Smooth muscle cell (in vitro differentiated cells): ENCODE measurements around the gene PUSL1. TPM values are rescaled to one million over a fixed set of nuclear protein-coding genes. Genes with fewer than 3 reads are reported as not detected.

ENCODE experiments used
- DNase-seq: peaks from one replicate; lab custom pipeline; 2025; ENCODE audit not compliant: unreplicated experiment; lab: John Stamatoyannopoulos, UW
- H2AFZ ChIP-seq: fragments of 200-600 bp; sonication (generic); 2 replicates; pipeline ENCODE4 v1.6.0; 2016; ENCODE audit warnings: antibody characterized with exemption, low read depth, mild to moderate bottlenecking
- H3F3A ChIP-seq: fragments of 200-600 bp; sonication (generic); 2 replicates; pipeline ENCODE4 v1.6.0; 2017; ENCODE audit warnings: antibody characterized with exemption, low read depth
- H3K27ac ChIP-seq: fragments of 200-600 bp; sonication (generic); 2 replicates; pipeline ENCODE4 v1.5.1; 2016; ENCODE audit warnings: low read depth, mild to moderate bottlenecking
- H3K27me3 ChIP-seq: fragments of 200-600 bp; sonication (generic); 2 replicates; pipeline ENCODE4 v1.6.1; 2016; ENCODE audit warnings: low read depth, mild to moderate bottlenecking
- H3K36me3 ChIP-seq: fragments of 200-600 bp; sonication (generic); 2 replicates; pipeline ENCODE4 v1.5.1; 2016; ENCODE audit warnings: low read depth
- H3K4me1 ChIP-seq: fragments of 200-600 bp; sonication (generic); 2 replicates; pipeline ENCODE4 v1.5.1; 2016; ENCODE audit warnings: low read depth
- H3K4me2 ChIP-seq: fragments of 200-600 bp; sonication (generic); 2 replicates; pipeline ENCODE4 v1.6.0; 2016; ENCODE audit warnings: mild to moderate bottlenecking
- H3K4me3 ChIP-seq: fragments of 200-600 bp; sonication (generic); 2 replicates; pipeline ENCODE4 v1.5.1; 2016; ENCODE audit warnings: mild to moderate bottlenecking
- H3K79me2 ChIP-seq: fragments of 200-600 bp; sonication (generic); 2 replicates; pipeline ENCODE4 v1.6.0; 2016; ENCODE audit warnings: low read depth, mild to moderate bottlenecking
- H3K9ac ChIP-seq: fragments of 200-600 bp; sonication (generic); 2 replicates; pipeline ENCODE4 v1.6.0; 2016; ENCODE audit warnings: low read depth
- H3K9me3 ChIP-seq: fragments of 200-600 bp; sonication (generic); replicated peaks from 2 replicates; pipeline ENCODE4 v1.5.1; 2016; ENCODE audit warnings: low read depth
- H4K20me1 ChIP-seq: fragments of 200-600 bp; sonication (generic); 2 replicates; pipeline ENCODE4 v1.6.0; 2016; ENCODE audit warnings: low read depth
- WGBS: methylation state at CpG from one replicate; pipeline ENCODE4 v1.1.7; 2016; ENCODE audit warnings: low lambda C conversion rate; 5-methylcytosine and 5-hydroxymethylcytosine counted together
- polyA plus RNA-seq: library from polyadenylated mRNA; unstranded; fragments of >200 nt; fragmentation: Nextera tagmentation; extraction: Ambion mirVana; gene quantifications from 2 replicates; pipeline ENCODE4 v1.2.1, GENCODE V29; 2016
- total RNA-seq: library from RNA; depleted of rRNA; stranded (reverse); fragments of >200 nt; gene quantifications from 2 replicates; pipeline ENCODE4 v1.2.3, GENCODE V29; 2014
- TF ChIP-seq, protein P1 (sequence below): fragments of 200-600 bp; sonication (generic); IDR thresholded peaks from 2 replicates; pipeline ENCODE4 v1.5.1; 2017; ENCODE audit warnings: borderline replicate concordance, mild to moderate bottlenecking, antibody characterized with exemption; ENCODE audit not compliant: insufficient read depth, poor library complexity, severe bottlenecking

PUSL1 gene
- total and polyA plus RNA-seq, 2 experiments from 2014 or later: 16.7 to 31.4 TPM

- Histone ChIP-seq H3K27ac (no peak overlapping the region), H3K4me1 (peaks cover 4% of the 10 kb centered on the region), H3K36me3 (no peaks in the 10 kb centered on the region), H3F3A (no peaks in the 10 kb centered on the region), H2AFZ (no peak overlapping the region), H3K4me2 (no peak overlapping the region), H3K27me3 (no peaks in the 10 kb centered on the region), H3K9me3 (no peaks in the 10 kb centered on the region), H3K79me2 (peaks cover 44% of the 10 kb centered on the region), H4K20me1 (peaks cover 74% of the 10 kb centered on the region), H3K4me3 (no peak overlapping the region), H3K9ac (no peak overlapping the region)
- no peak for DNase-seq
- TF ChIP-seq, protein P1, sequence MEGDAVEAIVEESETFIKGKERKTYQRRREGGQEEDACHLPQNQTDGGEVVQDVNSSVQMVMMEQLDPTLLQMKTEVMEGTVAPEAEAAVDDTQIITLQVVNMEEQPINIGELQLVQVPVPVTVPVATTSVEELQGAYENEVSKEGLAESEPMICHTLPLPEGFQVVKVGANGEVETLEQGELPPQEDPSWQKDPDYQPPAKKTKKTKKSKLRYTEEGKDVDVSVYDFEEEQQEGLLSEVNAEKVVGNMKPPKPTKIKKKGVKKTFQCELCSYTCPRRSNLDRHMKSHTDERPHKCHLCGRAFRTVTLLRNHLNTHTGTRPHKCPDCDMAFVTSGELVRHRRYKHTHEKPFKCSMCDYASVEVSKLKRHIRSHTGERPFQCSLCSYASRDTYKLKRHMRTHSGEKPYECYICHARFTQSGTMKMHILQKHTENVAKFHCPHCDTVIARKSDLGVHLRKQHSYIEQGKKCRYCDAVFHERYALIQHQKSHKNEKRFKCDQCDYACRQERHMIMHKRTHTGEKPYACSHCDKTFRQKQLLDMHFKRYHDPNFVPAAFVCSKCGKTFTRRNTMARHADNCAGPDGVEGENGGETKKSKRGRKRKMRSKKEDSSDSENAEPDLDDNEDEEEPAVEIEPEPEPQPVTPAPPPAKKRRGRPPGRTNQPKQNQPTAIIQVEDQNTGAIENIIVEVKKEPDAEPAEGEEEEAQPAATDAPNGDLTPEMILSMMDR: no peak
- WGBS: 95% methylated on average over 18 of the region's 18 CpGs
These were observed 34.3 kb downstream of the PUSL1 start for GRCh38 chr1:1342584-1343115.

GRCh38 chr1:1343811-1344421 lies 35.5 kb downstream of the PUSL1 start:
- no peaks in the 10 kb centered on the region for H3K9me3 ChIP-seq
- H3K27ac ChIP-seq: peak overlapping the region; percentile 77
- H3F3A ChIP-seq: no peaks in the 10 kb centered on the region
- H3K36me3 ChIP-seq: no peaks in the 10 kb centered on the region
- no peak overlapping the region for H3K4me2 ChIP-seq
- peaks cover 57% of the 10 kb centered on the region for H3K79me2 ChIP-seq
- no peak for DNase-seq
- H3K4me1 ChIP-seq: peaks cover 12% of the 10 kb centered on the region
- H3K27me3 ChIP-seq: no peaks in the 10 kb centered on the region
- 91% methylated on average over 24 of the region's 24 CpGs for WGBS
- TF ChIP-seq, protein P1: no peak
- H3K9ac ChIP-seq: peak overlapping the region; percentile 43
- no peak overlapping the region for H2AFZ ChIP-seq
- H3K4me3 ChIP-seq: no peak overlapping the region
- peaks cover 83% of the 10 kb centered on the region for H4K20me1 ChIP-seq

DNA sequence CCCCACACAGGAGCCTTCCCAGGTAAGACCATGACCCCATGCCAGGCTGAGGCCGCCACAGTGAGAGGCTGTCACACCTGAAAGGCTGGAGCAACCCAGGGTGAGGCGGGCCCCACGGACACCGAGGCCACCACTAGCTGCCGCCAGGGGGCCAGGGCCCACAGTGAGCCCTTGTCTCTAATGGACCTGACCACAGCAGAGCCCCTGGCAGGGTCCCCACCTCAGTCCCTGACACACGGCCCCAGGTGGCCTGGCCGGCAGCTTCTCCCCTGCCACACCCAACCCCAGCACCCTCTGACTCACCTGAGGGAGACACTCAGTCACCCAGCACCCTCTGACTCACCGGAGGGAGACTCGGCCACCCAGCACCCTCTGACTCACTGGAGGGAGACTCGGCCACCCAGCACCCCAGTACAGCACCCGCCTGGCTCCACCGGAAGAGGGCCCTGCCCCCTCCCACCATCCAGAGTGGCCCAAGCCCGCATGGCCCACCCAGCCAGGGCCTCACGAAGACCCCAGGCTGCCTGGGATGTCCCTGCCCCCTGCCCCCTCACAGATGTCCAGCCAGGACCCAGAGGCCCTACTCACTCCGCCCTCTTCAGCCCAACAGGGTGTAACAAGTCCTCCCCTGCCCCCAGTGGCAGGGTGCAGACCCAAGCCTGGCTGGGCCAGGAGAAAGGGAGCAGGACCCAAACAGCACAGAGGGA lies 36.4 kb downstream of the PUSL1 start:
- Histone ChIP-seq H3K27me3 (no peaks in the 10 kb centered on the region), H4K20me1 (peaks cover 83% of the 10 kb centered on the region), H3K79me2 (peaks cover 57% of the 10 kb centered on the region), H3K36me3 (no peaks in the 10 kb centered on the region), H3K27ac (peak overlapping the region; percentile 77), H3K9ac (peak overlapping the region; percentile 47), H3K4me2 (no peak overlapping the region), H3F3A (no peaks in the 10 kb centered on the region), H3K4me3 (no peak overlapping the region), H2AFZ (no peak overlapping the region), H3K9me3 (no peaks in the 10 kb centered on the region), H3K4me1 (peaks cover 12% of the 10 kb centered on the region)
- no peak for DNase-seq
- TF ChIP-seq, protein P1: peak; percentile 50
- 63% methylated on average over 9 of the region's 15 CpGs for WGBS
